ENCODE measurements around the gene AKT1S1. TPM values are rescaled to one million over a fixed set of nuclear protein-coding genes. Genes with fewer than 3 reads are reported as not detected.

Gene AKT1S1
- total and polyA plus RNA-seq, 11 donors = 25.3 to 55.1 (median 35.0) TPM

GRCh38 chr19:49833599-49833998 lies 43.6 kb downstream of the AKT1S1 start:
- H3K36me3 ChIP-seq = peaks cover 4 to 100% (median 96%) of the 10 kb centered on the region in 9 donors
- 89 to 95% (median 93%) methylated on average over 4 to 7 of the region's 7 CpGs for WGBS, 4 donors
- DNase-seq = no peak
- no peak for ATAC-seq
- no peaks in the 10 kb centered on the region for H3K27me3 ChIP-seq
- no peak overlapping the region for H3K4me3 ChIP-seq
- intact Hi-C loops (cut with DNase I) = no loop called here
- H3K4me1 ChIP-seq = peaks cover 0 to 16% (median 0%) of the 10 kb centered on the region in 12 donors
- H3K9me3 ChIP-seq = no peaks in the 10 kb centered on the region
- no peak overlapping the region for H3K27ac ChIP-seq
- TF ChIP-seq POLR2A (IDR thresholded peaks at IDR 0.05) (no peak), CTCF (IDR thresholded peaks at IDR 0.05) (no peak)

GRCh38 chr19:49832556-49832955 lies 44.6 kb downstream of the AKT1S1 start:
- TF ChIP-seq POLR2A (IDR thresholded peaks at IDR 0.05) (no peak), CTCF (IDR thresholded peaks at IDR 0.05) (no peak)
- H3K9me3 ChIP-seq = no peaks in the 10 kb centered on the region
- no peaks in the 10 kb centered on the region for H3K27me3 ChIP-seq
- H3K27ac ChIP-seq = peak overlapping the region in 1 of 12 donors; percentile 19
- WGBS, 4 donors = 66 to 76% (median 72%) methylated on average over 9 of the region's 9 CpGs
- ATAC-seq (no peak), DNase-seq (no peak)
- peaks cover 0 to 16% (median 0%) of the 10 kb centered on the region in 12 donors for H3K4me1 ChIP-seq
- peaks cover 4 to 97% (median 94%) of the 10 kb centered on the region in 9 donors for H3K36me3 ChIP-seq
- intact Hi-C loops (cut with DNase I) = no loop called here
- H3K4me3 ChIP-seq = no peak overlapping the region

GRCh38 chr19:49831592-49831991 lies 45.6 kb downstream of the AKT1S1 start:
- DNase-seq (no peak), ATAC-seq (no peak)
- Histone ChIP-seq H3K27me3 (no peaks in the 10 kb centered on the region), H3K36me3 (peaks cover 2 to 98% (median 84%) of the 10 kb centered on the region in 9 donors), H3K9me3 (no peaks in the 10 kb centered on the region), H3K4me1 (peaks cover 0 to 16% (median 0%) of the 10 kb centered on the region in 12 donors), H3K27ac (no peak overlapping the region), H3K4me3 (no peak overlapping the region)
- 94 to 100% (median 96%) methylated on average over 8 of the region's 8 CpGs for WGBS, 4 donors
- no peak for TF ChIP-seq POLR2A (IDR thresholded peaks at IDR 0.05)
- TF ChIP-seq CTCF (IDR thresholded peaks at IDR 0.05) = no peak
- intact Hi-C loops (cut with DNase I) = no loop called here

- no peak for ATAC-seq
- intact Hi-C loops (cut with DNase I) = no loop called here
- H3K36me3 ChIP-seq = peaks cover 0 to 95% (median 76%) of the 10 kb centered on the region in 9 donors
- no peak for DNase-seq
- no peak overlapping the region for H3K27ac ChIP-seq
- no peaks in the 10 kb centered on the region for H3K9me3 ChIP-seq
- 94 to 98% (median 95%) methylated on average over 7 to 12 of the region's 12 CpGs for WGBS, 4 donors
- TF ChIP-seq CTCF (IDR thresholded peaks at IDR 0.05) (no peak), POLR2A (IDR thresholded peaks at IDR 0.05) (no peak)
- peaks cover 0 to 16% (median 0%) of the 10 kb centered on the region in 12 donors for H3K4me1 ChIP-seq
- H3K4me3 ChIP-seq = no peak overlapping the region
- no peaks in the 10 kb centered on the region for H3K27me3 ChIP-seq
Observed at GRCh38 chr19:49830766-49831165, 46.4 kb downstream of the AKT1S1 start.

Measured in heart left ventricle (tissue), 16 donors.